H1 (cell line): ENCODE measurements around the gene VRK2. TPM values are rescaled to one million over a fixed set of nuclear protein-coding genes. Genes with fewer than 3 reads are reported as not detected.

Source experiments
- SIN3A ChIP-seq, 2 experiments: IDR thresholded peaks in 1 of 2; conservative IDR thresholded peaks in 1 of 2; 2 replicates each; pipeline ENCODE4 v1.6.1; 2011 to 2012; ENCODE audit warnings: low read length in 2 of 2, improper control_type of control experiment in 1 of 2, low read depth in 1 of 2, mild to moderate bottlenecking in 1 of 2
- USF2 ChIP-seq: IDR thresholded peaks from 2 replicates; pipeline ENCODE4 v1.6.1; 2011; ENCODE audit warnings: low read length, improper control_type of control experiment
- polyA plus RNA-seq, 7 experiments: library from polyadenylated mRNA; depleted of rRNA in 3 of 7; stranded (reverse) in 5 of 7; unstranded in 2 of 7; fragments of >200 nt in 5 of 7; fragments of 200-250 nt in 2 of 7; gene quantifications; 1 replicate in 5 of 7; 2 replicates in 1 of 7; 4 replicates in 1 of 7; pipeline versions ENCODE4 v1.2.1 to v1.2.3, GENCODE V29; 2011 to 2013; ENCODE audit warnings: missing spikeins in 2 of 7, mixed read lengths in 2 of 7
- total RNA-seq: library from RNA; stranded (reverse); fragmentation: NEBNext Ultra II Directional; extraction: Animal tissue kit (Norgen Biotek cat#: 25700); gene quantifications from 2 replicates; pipeline ENCODE4 v1.2.1, GENCODE V29; 2021

The VRK2 gene
- total and polyA plus RNA-seq, 2 of the 8 experiments (the other 6 are each of a cell fraction or from before 2014, with no cell fraction given): 7.6 to 27.8 TPM

GRCh38 chr2:58033530-58033929 lies 13.1 kb upstream of the VRK2 start (continued):
- TF ChIP-seq SIN3A (conservative IDR thresholded peaks at IDR 0.05 in 1 of 2, IDR thresholded peaks at IDR 0.05 in 1 of 2; ENCODE audit: low read depth in 1 of 2, low read length in 2 of 2) (no peak), USF2 (no peak)
